Embryonic facial prominence (tissue), 1 donor: Measurements from ENCODE around the gene PODNL1.

Experiments
- DNase-seq: peaks from one replicate; pipeline ENCODE4 v3.0.0-alpha.2; 2016; ENCODE audit errors: extremely low spot score

The PODNL1 gene

GRCh38 chr19:13958043-13958442 is 19.8 kb upstream of the PODNL1 start:
- DNase-seq = no peak

- no peak for DNase-seq
These were observed 18.8 kb upstream of the PODNL1 start for GRCh38 chr19:13957051-13957450.

- no peak for DNase-seq
These were observed 18.1 kb upstream of the PODNL1 start for GRCh38 chr19:13956365-13956744.

- DNase-seq = no peak
These were observed 17.6 kb upstream of the PODNL1 start for GRCh38 chr19:13955662-13956364.

GRCh38 chr19:13954185-13954584 is 16.0 kb upstream of the PODNL1 start:
- no peak for DNase-seq

- peak; percentile 39 for DNase-seq
These were observed 14.8 kb upstream of the PODNL1 start for GRCh38 chr19:13952931-13953531.

GRCh38 chr19:13952154-13952930 is 14.1 kb upstream of the PODNL1 start, which contains the start of gene DCAF15:
DCAF15 (plus strand) TSS chr19:13952509; CDS start chr19:13952513, 4 bp downstream.
- DNase-seq = peak; percentile 99

GRCh38 chr19:13951799-13952153 is 13.6 kb upstream of the PODNL1 start:
- DNase-seq = no peak

- DNase-seq = no peak
These were observed 12.8 kb upstream of the PODNL1 start for GRCh38 chr19:13951043-13951442.

GRCh38 chr19:13946414-13946813 is 8.2 kb upstream of the PODNL1 start:
- no peak for DNase-seq

GRCh38 chr19:13942023-13942684 is 3.9 kb upstream of the PODNL1 start:
- no peak for DNase-seq

GRCh38 chr19:13937479-13938300 is 527 bp downstream of the PODNL1 start:
- DNase-seq = no peak

- no peak for DNase-seq
These were observed 2.3 kb downstream of the PODNL1 start for GRCh38 chr19:13935765-13936510.

- DNase-seq = no peak
These were observed 3.5 kb downstream of the PODNL1 start for GRCh38 chr19:13934785-13935109.

- DNase-seq = no peak
These were observed 5.3 kb downstream of the PODNL1 start for GRCh38 chr19:13932911-13933393.

GRCh38 chr19:13932149-13932637 is 6.0 kb downstream of the PODNL1 start:
- DNase-seq = no peak

GRCh38 chr19:13931391-13932148 is 6.6 kb downstream of the PODNL1 start:
- no peak for DNase-seq

GRCh38 chr19:13930402-13930801 is 7.8 kb downstream of the PODNL1 start:
- no peak for DNase-seq

- no peak for DNase-seq
These were observed 8.3 kb downstream of the PODNL1 start for GRCh38 chr19:13929956-13930355.

GRCh38 chr19:13929340-13929739 is 8.9 kb downstream of the PODNL1 start:
- no peak for DNase-seq
